Pancreas (tissue), 10 donors: Measurements from ENCODE around the gene IFT88. TPM values are rescaled to one million over a fixed set of nuclear protein-coding genes. Genes with fewer than 3 reads are reported as not detected.
"Not testable (repeated sequence)": the region's sequence is repeated elsewhere in the genome, so short reads cannot be mapped to it uniquely, and the experiment has no call there.

Experiments used
- ATAC-seq, 4 donors: fragments of 200-7000 bp; cut with Tn5 transposase; one replicate each; pipeline versions ENCODE4 v1.8.0 to v1.9.1; 2020; ENCODE audit warnings: mild to moderate bottlenecking in 4 of 4, moderate library complexity in 4 of 4
- DNase-seq, 6 donors: peaks; one replicate each; pipeline ENCODE4 v3.0.0-alpha.2; 2020
- FAIRE-seq: peaks from 2 replicates; lab custom pipeline; 2012; peaks lifted over from hg19 to GRCh38; lab: Jason Lieb, UNC
- H3K27ac ChIP-seq, 4 donors: fragments of 200-600 bp; sonication (generic); 1 replicate in 3 of 4; 2 replicates in 1 of 4; pipeline versions ENCODE4 v1.5.0 to v1.8.0; 2020
- H3K27me3 ChIP-seq, 4 donors: fragments of 200-600 bp; one replicate each; pipeline ENCODE4 v1.8.0; 2021
- H3K36me3 ChIP-seq, 3 donors: fragments of 200-600 bp; sonication (generic) in 1 of 3; one replicate each; pipeline versions ENCODE4 v1.5.0 to v1.8.0; 2020 to 2021
- H3K4me1 ChIP-seq, 3 donors: fragments of 200-600 bp; one replicate each; pipeline ENCODE4 v1.8.0; 2021
- H3K4me3 ChIP-seq, 4 donors: fragments of 200-600 bp; sonication (generic) in 2 of 4; one replicate each; pipeline versions ENCODE4 v1.5.0 to v1.8.0; 2020 to 2021
- H3K9me3 ChIP-seq, 4 donors: fragments of 200-600 bp; one replicate each; pipeline ENCODE4 v1.8.0; 2021
- WGBS, 2 donors: extraction: QIAGEN DNeasy Blood & Tissue Kit; methylation state at CpG; one replicate each; pipeline ENCODE4 v1.1.7; 2013; 5-methylcytosine and 5-hydroxymethylcytosine counted together
- intact Hi-C, 3 donors: fragments of 100-400 bp; cut with DNase I; formaldehyde crosslinking; loops; one replicate each; pipeline versions ENCODE4 v1.11.1 to v1.14.2; 2022
- polyA plus RNA-seq, 2 donors: library from polyadenylated mRNA; stranded (reverse); fragments of 200-250 nt; gene quantifications; one replicate each; pipeline ENCODE4 v1.2.3, GENCODE V29; 2013
- total RNA-seq, 6 donors: library from RNA; stranded (reverse); fragmentation: NEBNext Ultra II Directional in 4 of 6; extraction: Animal tissue kit (Norgen Biotek cat#: 25700) in 4 of 6; gene quantifications; one replicate each; pipeline versions ENCODE4 v1.2.1 to v1.2.4, GENCODE V29; 2021 to 2023
- TF ChIP-seq, protein P1 (sequence below), 4 donors: fragments of 200-600 bp; sonication (generic) in 3 of 4; IDR thresholded peaks; one replicate each; pipeline versions ENCODE4 v1.5.0 to v1.8.0; 2021; ENCODE audit warnings: antibody characterized with exemption in 4 of 4
- donor health status: healthy with polysubstance abuse.
- donor health status: DM: no; HTN: no; CAD: no; lungs with moderate emphysema.
- donor health status: DM: no; HTN: no; CAD: no.
- donor health status: control.
- donor health status: control.
- donor health status: Bipolar disorder and iron deficiency.
- donor health status: DM: yes; HTN: yes; CAD: no.
- donor health status: DM: no; HTN: no; CAD: no.
- donor health status: DM: no; HTN: no; CAD: no.
- donor health status: DM: yes; HTN: yes; CAD: no.

Gene IFT88
- total and polyA plus RNA-seq, 8 donors: 4.7 to 16.0 (median 7.0) TPM

- no peak for FAIRE-seq
- 74 to 90% methylated on average over 1 of the region's 1 CpG for WGBS, 2 donors
Observed at GRCh38 chr13:20671789-20672188, 104.8 kb downstream of the IFT88 start.

DNA sequence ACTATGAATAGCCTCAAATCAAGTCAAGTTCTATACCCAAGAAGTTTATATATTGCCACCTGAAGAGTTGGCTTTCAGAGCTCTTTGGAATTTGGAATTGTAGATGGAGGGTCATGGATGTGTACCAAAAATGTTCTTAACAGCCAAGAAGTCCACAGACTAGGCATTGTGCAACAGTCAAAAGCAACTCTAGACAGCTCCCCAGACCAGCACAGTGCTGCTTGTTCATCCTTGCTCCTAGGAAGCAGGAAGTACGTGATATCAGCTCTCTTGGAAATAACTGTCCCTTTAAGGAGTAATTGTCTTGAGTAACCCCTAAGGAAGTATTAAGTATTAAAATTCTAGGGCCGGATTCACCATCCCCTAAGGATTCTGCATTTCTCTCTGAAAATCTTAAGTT, 105.8 kb downstream of the IFT88 start:
- WGBS, 2 donors: 61 to 72% methylated on average over 2 of the region's 2 CpGs
- Histone ChIP-seq H3K27me3 (no peaks in the 10 kb centered on the region), H3K4me1 (no peaks in the 10 kb centered on the region), H3K36me3 (no peaks in the 10 kb centered on the region), H3K27ac (no peak overlapping the region), H3K9me3 (no peaks in the 10 kb centered on the region), H3K4me3 (no peak overlapping the region)
- intact Hi-C loops: no loop called here
- TF ChIP-seq, protein P1, sequence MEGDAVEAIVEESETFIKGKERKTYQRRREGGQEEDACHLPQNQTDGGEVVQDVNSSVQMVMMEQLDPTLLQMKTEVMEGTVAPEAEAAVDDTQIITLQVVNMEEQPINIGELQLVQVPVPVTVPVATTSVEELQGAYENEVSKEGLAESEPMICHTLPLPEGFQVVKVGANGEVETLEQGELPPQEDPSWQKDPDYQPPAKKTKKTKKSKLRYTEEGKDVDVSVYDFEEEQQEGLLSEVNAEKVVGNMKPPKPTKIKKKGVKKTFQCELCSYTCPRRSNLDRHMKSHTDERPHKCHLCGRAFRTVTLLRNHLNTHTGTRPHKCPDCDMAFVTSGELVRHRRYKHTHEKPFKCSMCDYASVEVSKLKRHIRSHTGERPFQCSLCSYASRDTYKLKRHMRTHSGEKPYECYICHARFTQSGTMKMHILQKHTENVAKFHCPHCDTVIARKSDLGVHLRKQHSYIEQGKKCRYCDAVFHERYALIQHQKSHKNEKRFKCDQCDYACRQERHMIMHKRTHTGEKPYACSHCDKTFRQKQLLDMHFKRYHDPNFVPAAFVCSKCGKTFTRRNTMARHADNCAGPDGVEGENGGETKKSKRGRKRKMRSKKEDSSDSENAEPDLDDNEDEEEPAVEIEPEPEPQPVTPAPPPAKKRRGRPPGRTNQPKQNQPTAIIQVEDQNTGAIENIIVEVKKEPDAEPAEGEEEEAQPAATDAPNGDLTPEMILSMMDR (IDR thresholded peaks at IDR 0.05): no peak
- DNase-seq (no peak), ATAC-seq (no peak), FAIRE-seq (no peak)

More at GRCh38 chr13:20671789-20672188, 104.8 kb downstream of the IFT88 start:
- DNase-seq (no peak), ATAC-seq (no peak)
- H3K4me1 ChIP-seq: no peaks in the 10 kb centered on the region
- H3K9me3 ChIP-seq: no peaks in the 10 kb centered on the region
- H3K27me3 ChIP-seq: no peaks in the 10 kb centered on the region
- TF ChIP-seq, protein P1 (IDR thresholded peaks at IDR 0.05): no peak
- intact Hi-C loops: no loop called here
- H3K27ac ChIP-seq: no peak overlapping the region
- H3K4me3 ChIP-seq: no peak overlapping the region
- no peaks in the 10 kb centered on the region for H3K36me3 ChIP-seq

DNA sequence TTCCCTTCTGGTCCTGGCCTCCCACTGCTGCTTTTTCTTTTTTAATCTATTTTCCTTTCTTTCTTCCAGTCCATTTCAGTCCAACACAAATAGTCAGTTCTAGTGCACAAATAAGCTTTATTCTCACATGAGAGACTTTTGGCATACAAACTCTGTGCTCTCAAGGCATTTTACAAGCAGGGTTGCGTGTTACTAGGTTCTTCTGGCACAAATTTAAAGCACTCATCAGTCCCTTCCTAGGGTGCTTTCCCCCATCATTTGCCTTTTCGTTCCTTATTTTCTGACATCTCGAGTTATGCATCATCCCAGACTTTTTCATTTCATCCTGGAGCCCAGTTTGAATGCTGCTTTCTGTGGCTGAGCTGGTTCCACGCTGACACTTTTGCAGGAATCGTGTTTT, 106.8 kb downstream of the IFT88 start:
- WGBS, 2 donors: 88 to 91% methylated on average over 5 of the region's 5 CpGs
- ATAC-seq (no peak), FAIRE-seq (no peak)

DNA sequence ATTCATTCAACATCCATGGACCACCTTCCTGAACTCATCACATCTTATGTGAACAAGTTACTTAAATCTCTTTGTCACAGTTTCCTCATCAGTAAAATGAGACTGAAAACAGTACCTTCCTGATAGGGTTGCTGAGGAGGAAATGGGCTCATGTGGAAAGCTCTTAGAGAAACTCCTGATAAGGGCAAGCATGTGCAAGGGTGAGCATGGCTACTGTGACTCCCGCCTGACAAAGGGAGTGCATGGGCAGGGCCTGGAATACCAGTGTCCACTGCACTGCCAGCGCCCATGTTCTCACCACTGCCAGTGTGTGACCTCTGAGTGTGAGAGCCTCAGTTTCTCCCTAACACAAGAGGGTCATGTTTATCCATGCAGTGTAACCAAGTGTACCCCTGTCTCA, 109.3 kb downstream of the IFT88 start:
- DNase-seq (no peak), ATAC-seq (no peak), FAIRE-seq (no peak)
- no peaks in the 10 kb centered on the region for H3K36me3 ChIP-seq
- H3K27me3 ChIP-seq: no peaks in the 10 kb centered on the region
- TF ChIP-seq, protein P1 (IDR thresholded peaks at IDR 0.05): no peak
- 96 to 100% methylated on average over 2 of the region's 2 CpGs for WGBS, 2 donors
- intact Hi-C loops: no loop called here
- no peak overlapping the region for H3K27ac ChIP-seq
- no peaks in the 10 kb centered on the region for H3K9me3 ChIP-seq
- no peaks in the 10 kb centered on the region for H3K4me1 ChIP-seq
- H3K4me3 ChIP-seq: no peak overlapping the region

More for the DNA sequence above, 106.8 kb downstream of the IFT88 start:
- Histone ChIP-seq H3K4me3 (no peak overlapping the region), H3K27ac (no peak overlapping the region), H3K4me1 (no peaks in the 10 kb centered on the region), H3K27me3 (no peaks in the 10 kb centered on the region), H3K36me3 (no peaks in the 10 kb centered on the region), H3K9me3 (no peaks in the 10 kb centered on the region)
- intact Hi-C loops: no loop called here
- no peak for DNase-seq
- TF ChIP-seq, protein P1 (IDR thresholded peaks at IDR 0.05): no peak

DNA sequence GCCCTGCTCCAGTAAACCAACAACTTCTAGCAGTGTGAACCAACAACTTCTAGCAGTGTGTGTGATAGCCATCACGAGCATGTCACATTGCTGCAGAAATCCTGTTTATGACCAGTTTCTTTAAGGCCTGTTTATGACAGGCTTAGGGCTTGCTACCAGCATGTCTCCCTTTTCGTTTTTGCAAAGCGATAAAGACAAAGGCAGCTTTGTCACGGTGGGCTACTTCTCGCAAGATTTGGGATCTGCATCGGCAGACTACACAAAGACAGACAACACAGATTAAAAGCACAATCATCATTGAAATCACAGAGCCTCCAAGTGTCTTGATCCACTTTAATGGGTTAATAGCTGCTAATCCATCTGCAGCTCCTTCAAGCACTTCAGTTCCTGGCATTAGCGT, 111.6 kb downstream of the IFT88 start:
- H3K27ac ChIP-seq, H3K4me1 ChIP-seq, FAIRE-seq, intact Hi-C loops, DNase-seq, H3K9me3 ChIP-seq, H3K4me3 ChIP-seq, ATAC-seq, H3K27me3 ChIP-seq, H3K36me3 ChIP-seq: not testable (repeated sequence)
- 66 to 74% methylated on average over 7 of the region's 7 CpGs for WGBS, 2 donors
